Right lobe of liver (tissue), 6 donors: ENCODE data around the gene GPI. TPM values are rescaled to one million over a fixed set of nuclear protein-coding genes. Genes with fewer than 3 reads are reported as not detected.

Experiments used
- ATAC-seq, 4 donors: fragments of 200-7000 bp; cut with Tn5 transposase; one replicate each; pipeline ENCODE4 v1.9.1; 2020; ENCODE audit warnings: mild to moderate bottlenecking in 4 of 4, moderate library complexity in 4 of 4
- DNase-seq, 3 donors: peaks; one replicate each; pipeline ENCODE4 v3.0.0-alpha.2; 2020
- H3K27ac ChIP-seq, 3 donors: fragments of 200-600 bp; one replicate each; pipeline ENCODE4 v1.8.0; 2022
- H3K27me3 ChIP-seq, 2 donors: fragments of 200-600 bp; one replicate each; pipeline ENCODE4 v1.8.0; 2022
- H3K36me3 ChIP-seq, 4 donors: fragments of 200-600 bp; sonication (generic) in 1 of 4; one replicate each; pipeline versions ENCODE4 v1.5.1 to v1.8.0; 2017 to 2022; ENCODE audit warnings: control low read depth in 1 of 4
- H3K4me1 ChIP-seq, 4 donors: fragments of 200-600 bp; sonication (generic) in 1 of 4; one replicate each; pipeline versions ENCODE4 v1.5.1 to v1.8.0; 2017 to 2022; ENCODE audit warnings: control low read depth in 1 of 4
- H3K4me3 ChIP-seq, 3 donors: fragments of 200-600 bp; one replicate each; pipeline ENCODE4 v1.8.0; 2022
- H3K9me3 ChIP-seq, 4 donors: fragments of 200-600 bp; sonication (generic) in 1 of 4; one replicate each; pipeline versions ENCODE4 v1.5.1 to v1.8.0; 2017 to 2022; ENCODE audit warnings: control low read depth in 1 of 4
- CTCF ChIP-seq, 4 donors: fragments of 200-600 bp in 3 of 4; fragments of 450-650 bp in 1 of 4; IDR thresholded peaks; one replicate each; pipeline versions ENCODE4 v1.5.1 to v1.8.0; 2016 to 2022; ENCODE audit warnings: antibody characterized with exemption in 4 of 4, mild to moderate bottlenecking in 2 of 4
- POLR2A ChIP-seq: fragments of 450-650 bp; IDR thresholded peaks from one replicate; pipeline ENCODE4 v1.6.1; 2017; ENCODE audit warnings: antibody characterized with exemption, mild to moderate bottlenecking
- WGBS: methylation state at CpG from one replicate; pipeline ENCODE4 v1.1.6; 2018; ENCODE audit warnings: low coverage, low lambda C conversion rate; ENCODE audit not compliant: insufficient coverage; ENCODE audit errors: missing lambda C conversion rate; 5-methylcytosine and 5-hydroxymethylcytosine counted together
- intact Hi-C, 2 donors: fragments of 100-400 bp; cut with DNase I; formaldehyde crosslinking; loops; one replicate each; pipeline versions ENCODE4 v1.11.2 to v1.14.1; 2022
- total RNA-seq, 6 experiments: library from RNA; depleted of rRNA in 2 of 6; stranded (reverse); fragments of >200 nt in 2 of 6; fragmentation: NEBNext Ultra II Directional in 3 of 6; extraction: Animal tissue kit (Norgen Biotek cat#: 25700) in 3 of 6; gene quantifications; one replicate each; pipeline versions ENCODE4 v1.1.0 to v1.2.4, GENCODE V29; 2016 to 2023
- donor health status: DM: no; HTN: yes; CAD: no.
- donor health status: DM: no; HTN: no; CAD: no.
- donor health status: DM: no; HTN: no; CAD: no.
- donor health status: DM: no; HTN: yes; CAD: no.
- donor health status: DM: no; HTN: yes; CAD: no.

Gene GPI
- total RNA-seq, 6 experiments from 2014 or later, result 163 to 364 (median 256) TPM

- TF ChIP-seq POLR2A (no peak), CTCF (IDR thresholded peaks at IDR 0.05) (no peak)
- intact Hi-C loops, result no loop called here
- Histone ChIP-seq H3K4me1 (no peaks in the 10 kb centered on the region), H3K36me3 (peaks cover 3 to 77% (median 23%) of the 10 kb centered on the region in 4 donors), H3K9me3 (no peaks in the 10 kb centered on the region), H3K27ac (no peak overlapping the region), H3K4me3 (no peak overlapping the region), H3K27me3 (no peaks in the 10 kb centered on the region)
- 86% methylated on average over 1 of the region's 3 CpGs for WGBS
- ATAC-seq (no peak), DNase-seq (no peak)
Measured at GRCh38 chr19:34448191-34448590, 83.2 kb downstream of the GPI start.

Other genes with a start within 250 kb of the GPI start
- 10 to 100 TPM; 32.1 to 61.9 (median 50.4) TPM for gene LSM14A, start 192.7 kb upstream of the GPI start, total RNA-seq
- gene GARRE1, start 110.6 kb upstream of the GPI start, total RNA-seq, result 10 to 100 TPM in 2 of 6 experiments, 1 to 10 TPM in 4; 8.1 to 19.4 (median 9.5) TPM
- 10 to 100 TPM in 2 of 6 experiments, 1 to 10 TPM in 4; 3.0 to 13.4 (median 4.5) TPM for gene PDCD2L, start 39.2 kb downstream of the GPI start, total RNA-seq
- gene UBA2, start 63.2 kb downstream of the GPI start, total RNA-seq, result 10 to 100 TPM; 16.8 to 33.0 (median 25.2) TPM
- 1 to 10 TPM in 4 of 6 experiments, under 1 TPM in 2; 0.19 to 1.8 (median 1.3) TPM for gene WTIP, start 116.6 kb downstream of the GPI start, total RNA-seq